Spleen (tissue), 11 donors: Measurements from ENCODE around the gene RNF43. TPM values are rescaled to one million over a fixed set of nuclear protein-coding genes. Genes with fewer than 3 reads are reported as not detected.

Experiments used
- DNase-seq: peaks from one replicate; pipeline ENCODE4 v3.0.0-alpha.2; 2020
- H3K27ac ChIP-seq, 8 donors: fragments of 200-600 bp; sonication (generic) in 7 of 8; 1 replicate in 4 of 8; 2 replicates in 4 of 8; pipeline versions ENCODE4 v1.5.0 to v1.8.0; 2016 to 2021; ENCODE audit warnings: inconsistent platforms in 4 of 8, mild to moderate bottlenecking in 4 of 8, moderate library complexity in 1 of 8
- H3K27me3 ChIP-seq, 7 donors: fragments of 200-600 bp; sonication (generic) in 6 of 7; replicated peaks in 1 of 7; 1 replicate in 4 of 7; 2 replicates in 3 of 7; pipeline versions ENCODE4 v1.5.0 to v1.8.0; 2016 to 2021; ENCODE audit warnings: inconsistent platforms in 3 of 7, mild to moderate bottlenecking in 1 of 7
- H3K36me3 ChIP-seq, 6 donors: fragments of 200-600 bp; sonication (generic) in 5 of 6; 1 replicate in 4 of 6; 2 replicates in 2 of 6; pipeline versions ENCODE4 v1.5.0 to v1.8.0; 2016 to 2021; ENCODE audit warnings: inconsistent platforms in 2 of 6
- H3K4me1 ChIP-seq, 6 donors: fragments of 200-600 bp; sonication (generic) in 5 of 6; 1 replicate in 3 of 6; 2 replicates in 3 of 6; pipeline versions ENCODE4 v1.5.0 to v1.8.0; 2016 to 2021; ENCODE audit warnings: inconsistent platforms in 3 of 6
- H3K4me3 ChIP-seq, 8 donors: fragments of 200-600 bp; sonication (generic) in 7 of 8; 1 replicate in 4 of 8; 2 replicates in 4 of 8; pipeline versions ENCODE4 v1.5.0 to v1.8.0; 2016 to 2021; ENCODE audit warnings: inconsistent platforms in 4 of 8, mild to moderate bottlenecking in 4 of 8, moderate library complexity in 2 of 8
- H3K9me3 ChIP-seq, 8 donors: fragments of 200-600 bp; sonication (generic) in 7 of 8; 1 replicate in 4 of 8; 2 replicates in 4 of 8; pipeline versions ENCODE4 v1.5.0 to v1.8.0; 2016 to 2021; ENCODE audit warnings: inconsistent platforms in 4 of 8
- POLR2A ChIP-seq, 3 donors: fragments of 450-650 bp; IDR thresholded peaks; one replicate each; pipeline ENCODE4 v1.5.1; 2017; ENCODE audit warnings: antibody characterized with exemption in 3 of 3, mild to moderate bottlenecking in 1 of 3
- POLR2AphosphoS5 ChIP-seq, 3 donors: sonication (generic); formaldehyde crosslinking; IDR thresholded peaks; one replicate each; pipeline ENCODE4 v1.5.1; 2017; ENCODE audit warnings: antibody characterized with exemption in 3 of 3
- WGBS, 5 donors: extraction: QIAGEN DNeasy Blood & Tissue Kit in 3 of 5; methylation state at CpG; one replicate each; pipeline versions ENCODE4 v1.1.5 to v1.1.7; 2013 to 2018; 5-methylcytosine and 5-hydroxymethylcytosine counted together
- intact Hi-C: fragments of 100-400 bp; cut with DNase I; formaldehyde crosslinking; loops from one replicate; pipeline ENCODE4 v1.15.0; 2023; ENCODE audit warnings: low total_unique reads
- polyA plus RNA-seq, 3 donors: library from polyadenylated mRNA; stranded (reverse); fragments of 200-250 nt; gene quantifications; one replicate each; pipeline ENCODE4 v1.2.1, GENCODE V29; 2013
- total RNA-seq, 7 donors: library from RNA; depleted of rRNA in 3 of 7; stranded (reverse); fragments of >200 nt in 3 of 7; fragmentation: NEBNext Ultra II Directional in 4 of 7; extraction: Animal tissue kit (Norgen Biotek cat#: 25700) in 4 of 7; gene quantifications; one replicate each; pipeline versions ENCODE4 v1.1.0 to v1.2.1, GENCODE V29; 2016 to 2021
- TF ChIP-seq, protein P1 (sequence below), 11 experiments: fragments of 200-600 bp in 7 of 11; fragments of 450-650 bp in 4 of 11; sonication (generic) in 4 of 11; IDR thresholded peaks in 8 of 11; conservative IDR thresholded peaks in 3 of 11; 1 replicate in 7 of 11; 2 replicates in 4 of 11; pipeline versions ENCODE4 v1.4.0 to v1.8.0; 2016 to 2021; ENCODE audit warnings: antibody characterized with exemption in 11 of 11, inconsistent platforms in 4 of 11, mild to moderate bottlenecking in 1 of 11
- donor health status: healthy with polysubstance abuse.
- donor health status: DM: no; HTN: no; CAD: no; lungs with moderate emphysema.
- donor health status: DM: no; HTN: no; CAD: no.
- donor health status: Bipolar disorder and iron deficiency.
- donor health status: healthy.
- donor health status: DM: no; HTN: no; CAD: no.
- donor health status: DM: yes; HTN: yes; CAD: no.

Gene RNF43
- total and polyA plus RNA-seq, 10 donors = 0.38 to 1.8 (median 0.71) TPM

GRCh38 chr17:58370309-58370708 is 47.0 kb downstream of the RNF43 start:
- no peak overlapping the region for H3K27ac ChIP-seq
- H3K4me3 ChIP-seq = no peak overlapping the region
- no peaks in the 10 kb centered on the region for H3K36me3 ChIP-seq
- TF ChIP-seq, protein P1, sequence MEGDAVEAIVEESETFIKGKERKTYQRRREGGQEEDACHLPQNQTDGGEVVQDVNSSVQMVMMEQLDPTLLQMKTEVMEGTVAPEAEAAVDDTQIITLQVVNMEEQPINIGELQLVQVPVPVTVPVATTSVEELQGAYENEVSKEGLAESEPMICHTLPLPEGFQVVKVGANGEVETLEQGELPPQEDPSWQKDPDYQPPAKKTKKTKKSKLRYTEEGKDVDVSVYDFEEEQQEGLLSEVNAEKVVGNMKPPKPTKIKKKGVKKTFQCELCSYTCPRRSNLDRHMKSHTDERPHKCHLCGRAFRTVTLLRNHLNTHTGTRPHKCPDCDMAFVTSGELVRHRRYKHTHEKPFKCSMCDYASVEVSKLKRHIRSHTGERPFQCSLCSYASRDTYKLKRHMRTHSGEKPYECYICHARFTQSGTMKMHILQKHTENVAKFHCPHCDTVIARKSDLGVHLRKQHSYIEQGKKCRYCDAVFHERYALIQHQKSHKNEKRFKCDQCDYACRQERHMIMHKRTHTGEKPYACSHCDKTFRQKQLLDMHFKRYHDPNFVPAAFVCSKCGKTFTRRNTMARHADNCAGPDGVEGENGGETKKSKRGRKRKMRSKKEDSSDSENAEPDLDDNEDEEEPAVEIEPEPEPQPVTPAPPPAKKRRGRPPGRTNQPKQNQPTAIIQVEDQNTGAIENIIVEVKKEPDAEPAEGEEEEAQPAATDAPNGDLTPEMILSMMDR (IDR thresholded peaks at IDR 0.05 in 8 of 11, conservative IDR thresholded peaks at IDR 0.05 in 3 of 11) = no peak
- TF ChIP-seq POLR2AphosphoS5 (IDR thresholded peaks at IDR 0.05) (no peak), POLR2A (IDR thresholded peaks at IDR 0.05) (no peak)
- H3K4me1 ChIP-seq = peaks cover 0 to 27% (median 2%) of the 10 kb centered on the region in 6 donors
- H3K27me3 ChIP-seq = no peaks in the 10 kb centered on the region
- H3K9me3 ChIP-seq = no peaks in the 10 kb centered on the region
- 86 to 90% (median 88%) methylated on average over 5 of the region's 5 CpGs for WGBS, 5 donors
- no peak for DNase-seq
- intact Hi-C loops = no loop called here

DNA sequence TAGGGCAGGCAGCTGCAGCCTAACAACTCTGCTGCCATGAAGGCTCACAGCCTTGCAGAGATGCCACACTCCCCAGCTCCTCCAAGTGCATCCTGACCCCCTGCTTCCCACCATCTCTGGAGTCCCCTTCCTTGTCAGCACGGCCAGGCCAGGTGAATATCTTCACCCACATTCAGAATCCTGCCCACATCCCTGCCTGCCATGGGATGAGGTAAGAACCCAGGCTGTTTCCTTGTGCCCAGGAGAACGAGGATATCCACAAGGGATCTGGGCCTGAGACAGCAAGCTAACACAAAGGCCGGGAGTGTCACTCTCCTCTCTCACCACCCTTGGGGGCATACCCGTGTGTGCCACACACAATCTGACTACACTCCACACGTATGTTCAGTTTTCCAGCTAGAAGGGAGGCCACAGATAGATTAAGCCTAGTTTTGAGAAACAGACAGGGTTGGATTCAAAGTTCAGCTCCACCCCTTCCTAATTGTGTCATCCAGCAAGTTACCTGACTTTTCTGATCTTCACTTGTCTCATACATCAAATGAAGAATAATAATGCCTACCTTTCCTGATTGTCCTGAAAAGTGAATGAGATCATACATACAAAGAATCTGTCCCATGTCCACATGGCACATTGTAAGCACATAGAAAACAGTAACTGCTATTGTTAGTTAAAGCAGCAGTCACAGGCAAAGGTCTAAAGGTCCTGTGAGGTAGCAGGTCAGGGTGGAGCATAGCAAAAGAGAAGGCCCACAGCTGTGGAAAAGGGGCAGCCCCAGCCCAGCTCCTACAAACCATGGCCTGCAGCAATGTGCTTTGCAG is 47.9 kb downstream of the RNF43 start:
- intact Hi-C loops = no loop called here
- DNase-seq = no peak
- no peaks in the 10 kb centered on the region for H3K9me3 ChIP-seq
- H3K27ac ChIP-seq = peak overlapping the region in 3 of 8 donors; percentile 16 to 45 (median 29)
- H3K4me3 ChIP-seq = no peak overlapping the region
- TF ChIP-seq, protein P1 (IDR thresholded peaks at IDR 0.05 in 8 of 11, conservative IDR thresholded peaks at IDR 0.05 in 3 of 11) = no peak
- TF ChIP-seq POLR2A (IDR thresholded peaks at IDR 0.05) (no peak), POLR2AphosphoS5 (IDR thresholded peaks at IDR 0.05) (no peak)
- H3K4me1 ChIP-seq = peaks cover 0 to 27% (median 2%) of the 10 kb centered on the region in 6 donors
- no peaks in the 10 kb centered on the region for H3K27me3 ChIP-seq
- 64 to 88% (median 81%) methylated on average over 5 of the region's 5 CpGs for WGBS, 5 donors
- no peaks in the 10 kb centered on the region for H3K36me3 ChIP-seq

GRCh38 chr17:58368860-58369213 is 48.5 kb downstream of the RNF43 start:
- WGBS, 5 donors = 66 to 79% (median 70%) methylated on average over 3 of the region's 3 CpGs
- H3K27ac ChIP-seq = peak overlapping the region in 1 of 8 donors; percentile 45
- H3K4me1 ChIP-seq = peaks cover 0 to 27% (median 2%) of the 10 kb centered on the region in 6 donors
- H3K36me3 ChIP-seq = no peaks in the 10 kb centered on the region
- H3K27me3 ChIP-seq = no peaks in the 10 kb centered on the region
- DNase-seq = no peak
- no peaks in the 10 kb centered on the region for H3K9me3 ChIP-seq
- H3K4me3 ChIP-seq = no peak overlapping the region
- intact Hi-C loops = no loop called here
- no peak for TF ChIP-seq POLR2AphosphoS5 (IDR thresholded peaks at IDR 0.05)
- no peak for TF ChIP-seq POLR2A (IDR thresholded peaks at IDR 0.05)
- TF ChIP-seq, protein P1 (IDR thresholded peaks at IDR 0.05 in 8 of 11, conservative IDR thresholded peaks at IDR 0.05 in 3 of 11) = no peak

Other genes with a start within 250 kb of the RNF43 start
- 1 to 10 TPM in 5 of 7 donors, under 1 TPM in 1, not detected in 1; 0.86 to 3.9 (median 2.4) TPM for gene EPX, start 224.8 kb downstream of the RNF43 start, total RNA-seq
- gene EPX, start 224.8 kb downstream of the RNF43 start, polyA plus RNA-seq = under 1 TPM; 0.24 to 0.41 (median 0.26) TPM
- gene MKS1, start 198.3 kb downstream of the RNF43 start, total RNA-seq = 10 to 100 TPM; 11.5 to 17.1 (median 13.7) TPM
- gene MKS1, start 198.3 kb downstream of the RNF43 start, polyA plus RNA-seq = 10 to 100 TPM in 1 of 3 donors, 1 to 10 TPM in 2; 8.1 to 10.4 (median 9.5) TPM
- gene LPO, start 178.9 kb downstream of the RNF43 start, total RNA-seq = not detected
- under 1 TPM; 0.02 to 0.10 (median 0.06) TPM for gene LPO, start 178.9 kb downstream of the RNF43 start, polyA plus RNA-seq
- gene MPO, start 136.6 kb downstream of the RNF43 start, total RNA-seq = 10 to 100 TPM in 5 of 7 donors, 1 to 10 TPM in 2; 5.8 to 75.7 (median 15.2) TPM
- gene MPO, start 136.6 kb downstream of the RNF43 start, polyA plus RNA-seq = 1 to 10 TPM in 2 of 3 donors, under 1 TPM in 1; 0.52 to 2.2 (median 2.0) TPM
- gene TSPOAP1, start 88.7 kb downstream of the RNF43 start, total RNA-seq = 10 to 100 TPM; 14.1 to 31.8 (median 18.5) TPM
- gene TSPOAP1, start 88.7 kb downstream of the RNF43 start, polyA plus RNA-seq = 10 to 100 TPM; 11.5 to 26.5 (median 24.3) TPM
- gene SUPT4H1, start 65.3 kb downstream of the RNF43 start, total RNA-seq = 10 to 100 TPM; 37.8 to 80.5 (median 64.0) TPM
- 100 to 1,000 TPM in 2 of 3 donors, 10 to 100 TPM in 1; 77.0 to 106 (median 104) TPM for gene SUPT4H1, start 65.3 kb downstream of the RNF43 start, polyA plus RNA-seq
- 1 to 10 TPM; 1.1 to 1.7 (median 1.3) TPM for gene HSF5, start 70.9 kb upstream of the RNF43 start, total RNA-seq
- gene HSF5, start 70.9 kb upstream of the RNF43 start, polyA plus RNA-seq = under 1 TPM; 0.57 to 0.79 (median 0.61) TPM
- 10 to 100 TPM; 42.0 to 61.9 (median 50.3) TPM for gene MTMR4, start 97.1 kb upstream of the RNF43 start, total RNA-seq
- 10 to 100 TPM; 12.7 to 17.3 (median 14.1) TPM for gene MTMR4, start 97.1 kb upstream of the RNF43 start, polyA plus RNA-seq